Dermis microvascular lymphatic vessel endothelial cell (primary cell): ENCODE data around the gene RBM20. TPM values are rescaled to one million over a fixed set of nuclear protein-coding genes. Genes with fewer than 3 reads are reported as not detected.

Experiments used
- DNase-seq, 2 donors: peaks; one replicate each; pipeline versions ENCODE4 v3.0.0 to v3.0.0-alpha.2; 2010; ENCODE audit warnings: low read depth in 2 of 2
- total RNA-seq: library from RNA; depleted of rRNA; stranded (reverse); fragments of >200 nt; gene quantifications from 2 replicates; pipeline ENCODE4 v1.2.1, GENCODE V29; 2014

Gene RBM20
- total RNA-seq, 1 donor from 2014 or later, result 0.77 TPM

GRCh38 chr10:110829721-110830410, 185.7 kb downstream of the RBM20 start:
- DNase-seq, result no peak

GRCh38 chr10:110833234-110833940, 189.3 kb downstream of the RBM20 start:
- no peak for DNase-seq

- DNase-seq, result no peak
These were observed 189.9 kb downstream of the RBM20 start for GRCh38 chr10:110833941-110834628.

- DNase-seq, result peak; percentile 74 to 82
These were observed 190.6 kb downstream of the RBM20 start for GRCh38 chr10:110834629-110835301.

- no peak for DNase-seq
These were observed 191.7 kb downstream of the RBM20 start for GRCh38 chr10:110835841-110836240.

GRCh38 chr10:110836706-110837105, 192.6 kb downstream of the RBM20 start:
- no peak for DNase-seq

- DNase-seq, result peak; percentile 12 to 38
These were observed 193.5 kb downstream of the RBM20 start for GRCh38 chr10:110837418-110838171.

GRCh38 chr10:110840225-110840922, 196.2 kb downstream of the RBM20 start:
- no peak for DNase-seq

- no peak for DNase-seq
These were observed 196.8 kb downstream of the RBM20 start for GRCh38 chr10:110840923-110841428.

GRCh38 chr10:110841767-110842267, 197.7 kb downstream of the RBM20 start:
- DNase-seq, result no peak

GRCh38 chr10:110842326-110842904, 198.3 kb downstream of the RBM20 start:
- DNase-seq, result no peak

GRCh38 chr10:110843031-110843430, 198.9 kb downstream of the RBM20 start:
- DNase-seq, result no peak

GRCh38 chr10:110843796-110844616, 199.9 kb downstream of the RBM20 start:
- no peak for DNase-seq

- no peak for DNase-seq
These were observed 200.4 kb downstream of the RBM20 start for GRCh38 chr10:110844617-110844881.

GRCh38 chr10:110845192-110845755, 201.1 kb downstream of the RBM20 start:
- no peak for DNase-seq

- DNase-seq, result no peak
These were observed 201.9 kb downstream of the RBM20 start for GRCh38 chr10:110845756-110846620.

GRCh38 chr10:110847374-110847773, 203.2 kb downstream of the RBM20 start:
- DNase-seq, result no peak

- no peak for DNase-seq
These were observed 204.0 kb downstream of the RBM20 start for GRCh38 chr10:110848106-110848505.
